H1 (cell line): ENCODE data around the gene F10. TPM values are rescaled to one million over a fixed set of nuclear protein-coding genes. Genes with fewer than 3 reads are reported as not detected.

ENCODE experiments used
- CTCF ChIA-PET: fragments of 300-600 bp; sonication (Branson Sonifier 250); formaldehyde crosslinking; loops from one replicate; lab custom pipeline; 2021; ENCODE audit not compliant: partially characterized antibody; lab: Charles Lee
- POLR2A ChIA-PET: fragments of 300-600 bp; sonication (Branson Sonifier 250); formaldehyde crosslinking; loops from one replicate; lab custom pipeline; 2021; ENCODE audit warnings: inconsistent platforms; ENCODE audit not compliant: partially characterized antibody; lab: Charles Lee
- DNase-seq, 2 experiments: peaks; one replicate each; pipeline versions ENCODE4 v3.0.0 to v3.0.0-alpha.2; 2010 to 2022; ENCODE audit warnings: low spot score in 2 of 2, low read depth in 1 of 2, mixed read lengths in 1 of 2
- FAIRE-seq: peaks from 2 replicates; lab custom pipeline; 2011; peaks lifted over from hg19 to GRCh38; lab: Jason Lieb, UNC
- H2AFZ ChIP-seq: 2 replicates; pipeline ENCODE4 v1.8.1; 2012; ENCODE audit warnings: low read length, inconsistent platforms
- H2AK5ac ChIP-seq: 2 replicates; pipeline ENCODE4 v1.6.1; 2013; ENCODE audit warnings: low read depth, low read length
- H2BK120ac ChIP-seq: replicated peaks from 2 replicates; pipeline ENCODE3; 2013; ENCODE audit warnings: low read depth, low read length, inconsistent platforms
- H2BK12ac ChIP-seq: 2 replicates; pipeline ENCODE4 v1.6.1; 2013; ENCODE audit warnings: low read depth, low read length
- H2BK15ac ChIP-seq: 2 replicates; pipeline ENCODE4 v1.6.1; 2013; ENCODE audit warnings: low read length
- H2BK20ac ChIP-seq: 2 replicates; pipeline ENCODE4 v1.6.1; 2013; ENCODE audit warnings: low read length
- H2BK5ac ChIP-seq: 2 replicates; pipeline ENCODE4 v1.6.1; 2013; ENCODE audit warnings: low read depth, low read length
- H3K14ac ChIP-seq: 2 replicates; pipeline ENCODE4 v1.6.1; 2013; ENCODE audit warnings: inconsistent platforms; ENCODE audit not compliant: insufficient read length
- H3K18ac ChIP-seq: 2 replicates; pipeline ENCODE4 v1.6.1; 2013; ENCODE audit warnings: low read length; ENCODE audit errors: extremely low read depth
- H3K23ac ChIP-seq: 2 replicates; pipeline ENCODE4 v1.6.1; 2013; ENCODE audit warnings: inconsistent platforms; ENCODE audit not compliant: insufficient read length
- H3K23me2 ChIP-seq: 2 replicates; pipeline ENCODE4 v1.6.1; 2013; ENCODE audit warnings: low read depth, low read length
- H3K27ac ChIP-seq: 2 replicates; pipeline ENCODE4 v1.6.1; 2011; ENCODE audit warnings: low read depth, low read length, inconsistent platforms
- H3K27me3 ChIP-seq, 4 experiments: replicated peaks in 1 of 4; 1 replicate in 1 of 4; 2 replicates in 3 of 4; pipeline versions ENCODE4 v1.6.1 to v1.8.1; 2011 to 2013; ENCODE audit warnings: low read length in 3 of 4, mild to moderate bottlenecking in 3 of 4, inconsistent platforms in 2 of 4, mixed read lengths in 2 of 4, moderate library complexity in 1 of 4; ENCODE audit not compliant: control insufficient read depth in 3 of 4, insufficient read depth in 3 of 4; ENCODE audit errors: extremely low read depth in 1 of 4
- H3K36me3 ChIP-seq, 4 experiments: 2 replicates each; pipeline versions ENCODE4 v1.6.1 to v1.8.1; 2011 to 2013; ENCODE audit warnings: mild to moderate bottlenecking in 4 of 4, low read length in 3 of 4, moderate library complexity in 2 of 4, control low read depth in 1 of 4, inconsistent platforms in 1 of 4; ENCODE audit not compliant: insufficient read depth in 4 of 4, control insufficient read depth in 2 of 4
- H3K4ac ChIP-seq: replicated peaks from 2 replicates; pipeline ENCODE3; 2013; ENCODE audit warnings: low read length, low read depth, mixed read lengths, inconsistent platforms; ENCODE audit not compliant: insufficient read length
- H3K4me1 ChIP-seq, 4 experiments: replicated peaks in 1 of 4; 1 replicate in 1 of 4; 2 replicates in 3 of 4; pipeline versions ENCODE4 v1.6.1 to v1.8.1; 2011 to 2013; ENCODE audit warnings: low read length in 3 of 4, inconsistent platforms in 2 of 4, mixed read lengths in 1 of 4; ENCODE audit not compliant: insufficient read depth in 4 of 4, control insufficient read depth in 3 of 4
- H3K4me2 ChIP-seq, 2 experiments: 2 replicates each; pipeline versions ENCODE4 v1.6.1 to v1.8.1; 2011 to 2013; ENCODE audit warnings: low read depth in 2 of 2, low read length in 2 of 2, control low read depth in 1 of 2, inconsistent platforms in 1 of 2, mild to moderate bottlenecking in 1 of 2; ENCODE audit not compliant: insufficient read depth in 1 of 2
- H3K4me3 ChIP-seq, 4 experiments: fragments of 200-600, 300-600 bp in 1 of 4; sonication (generic), shearing (Covaris generic), sonication (Bioruptor Twin) in 1 of 4; 2 replicates each; pipeline versions ENCODE4 v1.5.1 to v1.8.1; 2011 to 2016; ENCODE audit warnings: low read length in 4 of 4, low read depth in 3 of 4, control low read depth in 2 of 4, inconsistent platforms in 2 of 4, mild to moderate bottlenecking in 2 of 4, mixed read lengths in 1 of 4, moderate library complexity in 1 of 4; ENCODE audit not compliant: insufficient read depth in 2 of 4; ENCODE audit errors: extremely low read depth in 1 of 4
- H3K56ac ChIP-seq: replicated peaks from 2 replicates; pipeline ENCODE3; 2013; ENCODE audit warnings: low read depth, mild to moderate bottlenecking, mixed read lengths, low read length, inconsistent platforms; ENCODE audit not compliant: insufficient read length
- H3K79me1 ChIP-seq: 2 replicates; pipeline ENCODE4 v1.6.1; 2013; ENCODE audit warnings: low read depth, low read length, control low read depth
- H3K79me2 ChIP-seq, 2 experiments: 2 replicates each; pipeline versions ENCODE4 v1.6.1 to v1.8.1; 2012 to 2013; ENCODE audit warnings: low read length in 2 of 2, mild to moderate bottlenecking in 2 of 2, inconsistent platforms in 1 of 2; ENCODE audit not compliant: insufficient read depth in 2 of 2, control insufficient read depth in 1 of 2
- H3K9ac ChIP-seq, 4 experiments: replicated peaks in 1 of 4; 1 replicate in 1 of 4; 2 replicates in 3 of 4; pipeline versions ENCODE4 v1.6.1 to v1.8.1; 2011 to 2013; ENCODE audit warnings: low read depth in 3 of 4, low read length in 3 of 4, control low read depth in 2 of 4, mild to moderate bottlenecking in 2 of 4, moderate library complexity in 2 of 4, inconsistent platforms in 1 of 4; ENCODE audit errors: extremely low read depth in 1 of 4
- H3K9me3 ChIP-seq, 2 experiments: 2 replicates each; pipeline versions ENCODE4 v1.6.1 to v1.8.1; 2012 to 2013; ENCODE audit warnings: mild to moderate bottlenecking in 2 of 2, moderate library complexity in 2 of 2, control low read depth in 1 of 2, inconsistent platforms in 1 of 2, low read depth in 1 of 2, low read length in 1 of 2, mixed read lengths in 1 of 2; ENCODE audit not compliant: insufficient read depth in 2 of 2
- H4K20me1 ChIP-seq, 2 experiments: replicated peaks in 1 of 2; 2 replicates each; pipeline versions ENCODE3 to v1.8.1; 2011 to 2013; ENCODE audit warnings: inconsistent platforms in 2 of 2, low read length in 2 of 2, mild to moderate bottlenecking in 1 of 2; ENCODE audit not compliant: insufficient read depth in 2 of 2, control insufficient read depth in 1 of 2
- H4K5ac ChIP-seq: 2 replicates; pipeline ENCODE4 v1.6.1; 2013; ENCODE audit warnings: low read length, low read depth, mixed read lengths, inconsistent platforms; ENCODE audit not compliant: insufficient read length
- H4K8ac ChIP-seq: 2 replicates; pipeline ENCODE4 v1.8.0; 2013; ENCODE audit warnings: mild to moderate bottlenecking, moderate library complexity, low read length, inconsistent platforms; ENCODE audit not compliant: insufficient read depth; ENCODE audit errors: extremely low read depth
- H4K91ac ChIP-seq: replicated peaks from 2 replicates; pipeline ENCODE3; 2013; ENCODE audit warnings: low read length, mixed read lengths, inconsistent platforms; ENCODE audit not compliant: insufficient read length
- CREB1 ChIP-seq: IDR thresholded peaks from 2 replicates; pipeline ENCODE4 v1.6.1; 2012; ENCODE audit warnings: inconsistent platforms
- POLR2AphosphoS5 ChIP-seq: IDR thresholded peaks from 2 replicates; pipeline ENCODE4 v1.6.1; 2011; ENCODE audit warnings: low read depth, low read length
- POU5F1 ChIP-seq: IDR thresholded peaks from 2 replicates; pipeline ENCODE4 v1.6.1; 2011; ENCODE audit warnings: low read depth, mild to moderate bottlenecking, low read length, moderate library complexity
- SIN3A ChIP-seq, 2 experiments: IDR thresholded peaks in 1 of 2; conservative IDR thresholded peaks in 1 of 2; 2 replicates each; pipeline ENCODE4 v1.6.1; 2011 to 2012; ENCODE audit warnings: low read length in 2 of 2, improper control_type of control experiment in 1 of 2, low read depth in 1 of 2, mild to moderate bottlenecking in 1 of 2
- SIX5 ChIP-seq: IDR thresholded peaks from 2 replicates; pipeline ENCODE4 v1.6.1; 2011; ENCODE audit warnings: mild to moderate bottlenecking, low read depth, low read length
- WGBS, 2 experiments: shearing (Covaris generic) in 1 of 2; methylation state at CpG; one replicate each; pipeline versions ENCODE4 v1.1.6 to v1.1.7; 2013 to 2015; ENCODE audit warnings: low lambda C conversion rate in 2 of 2, mixed read lengths in 2 of 2, inconsistent platforms in 1 of 2, low coverage in 1 of 2, missing lambda C conversion rate in 1 of 2; ENCODE audit not compliant: insufficient replicate concordance in 2 of 2, insufficient coverage in 1 of 2, insufficient read length in 1 of 2; ENCODE audit errors: extremely low coverage in 1 of 2, missing lambda C conversion rate in 1 of 2; 5-methylcytosine and 5-hydroxymethylcytosine counted together
- polyA plus RNA-seq, 7 experiments: library from polyadenylated mRNA; depleted of rRNA in 3 of 7; stranded (reverse) in 5 of 7; unstranded in 2 of 7; fragments of >200 nt in 5 of 7; fragments of 200-250 nt in 2 of 7; gene quantifications; 1 replicate in 5 of 7; 2 replicates in 1 of 7; 4 replicates in 1 of 7; pipeline versions ENCODE4 v1.2.1 to v1.2.3, GENCODE V29; 2011 to 2013; ENCODE audit warnings: missing spikeins in 2 of 7, mixed read lengths in 2 of 7
- total RNA-seq: library from RNA; stranded (reverse); fragmentation: NEBNext Ultra II Directional; extraction: Animal tissue kit (Norgen Biotek cat#: 25700); gene quantifications from 2 replicates; pipeline ENCODE4 v1.2.1, GENCODE V29; 2021

The F10 gene
- total and polyA plus RNA-seq, 2 of the 8 experiments (the other 6 are each of a cell fraction or from before 2014, with no cell fraction given) = 2.0 to 4.2 TPM

DNA sequence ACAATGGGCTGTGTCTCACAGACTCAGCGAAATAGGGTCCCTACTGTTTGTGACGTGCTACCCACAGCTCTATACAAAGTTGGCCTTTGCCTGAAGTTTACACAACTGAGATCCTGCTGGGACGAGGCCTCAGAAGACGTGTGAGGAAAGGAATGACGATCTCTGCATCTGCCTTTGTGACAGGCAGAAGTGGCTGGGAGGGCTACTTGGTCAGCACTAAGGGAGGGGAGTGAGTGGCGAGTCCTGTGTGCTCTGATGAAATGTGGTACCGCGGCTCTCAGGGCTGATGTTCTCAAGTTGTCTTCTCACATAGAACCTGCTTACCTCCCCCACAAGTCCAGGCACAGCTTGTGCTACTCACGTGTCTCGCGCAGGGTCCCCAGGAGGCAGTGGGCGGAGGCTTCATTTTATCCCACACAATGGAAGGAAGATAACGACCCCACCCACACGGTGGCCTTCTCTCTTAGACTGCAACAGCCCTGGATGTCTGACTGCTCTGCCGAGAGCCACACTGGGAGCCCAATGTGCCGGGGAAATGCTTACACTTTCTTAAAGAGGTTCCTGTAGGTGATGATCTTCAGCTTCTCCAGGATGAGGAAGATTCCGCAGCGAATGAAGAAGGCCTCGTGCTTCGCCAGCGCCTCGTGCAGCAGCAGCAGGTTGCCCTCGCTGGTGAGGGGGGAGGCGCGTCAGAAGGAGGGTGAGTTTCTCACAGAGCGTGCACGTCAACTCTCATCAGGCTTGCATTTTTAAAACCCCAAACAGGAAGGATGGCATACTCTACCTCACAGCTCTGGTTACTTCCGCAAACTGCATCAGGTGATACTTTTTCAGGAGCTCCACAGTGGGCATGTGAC lies 57.0 kb downstream of the F10 start:
- Histone ChIP-seq H3K4me2 (peak overlapping the region in 1 of 2 experiments; percentile 9; a peak in 2 of 4 replicates), H4K8ac (no peak overlapping the region; the same call in 1 of the 2 replicates), H2AK5ac (no peak overlapping the region), H2BK120ac (no peak overlapping the region), H3K27ac (0 out of 2 replicates have a peak overlapping the region, but pooled peaks have one; percentile 12), H3K23me2 (no peaks in the 10 kb centered on the region), H2BK12ac (no peak overlapping the region), H3K14ac (no peak overlapping the region), H2BK20ac (no peak overlapping the region), H3K79me1 (no peaks in the 10 kb centered on the region), H4K20me1 (peaks cover 6 to 18% of the 10 kb centered on the region in 2 experiments), H3K4ac (no peak overlapping the region), H3K9me3 (no peaks in the 10 kb centered on the region), H3K4me1 (peaks cover 0 to 10% (median 2%) of the 10 kb centered on the region in 4 experiments; a peak in 5 of 7 replicates), H3K18ac (no peak overlapping the region), H3K79me2 (no peaks in the 10 kb centered on the region), H3K56ac (no peak overlapping the region), H2AFZ (no peak overlapping the region), H3K9ac (no peak overlapping the region), H3K4me3 (no peak overlapping the region; a peak in 1 of 8 replicates), H2BK15ac (no peak overlapping the region), H4K91ac (no peak overlapping the region), H3K36me3 (peaks cover 23 to 76% (median 62%) of the 10 kb centered on the region in 4 experiments), H3K23ac (no peak overlapping the region), H4K5ac (no peak overlapping the region), H2BK5ac (no peak overlapping the region), H3K27me3 (no peaks in the 10 kb centered on the region)
- DNase-seq = no peak
- FAIRE-seq = no peak
- ChIA-PET CTCF (interaction anchor here (0.7 to 1.2 kb wide), 2 partner anchors 23 to 147 kb away, joined by 3 to 5 read pairs; no protein-coding TSS in a partner anchor), POLR2A (interaction anchor here (0.6 to 1.5 kb wide), 5 partner anchors 11 to 92 kb away, joined by 3 to 6 read pairs (median 4); no protein-coding TSS in a partner anchor)
- 82% methylated on average over 28 of the region's 28 CpGs; no CpG with 5 or more reads in 1 of the 2 experiments for WGBS, 2 experiments
- TF ChIP-seq SIN3A (conservative IDR thresholded peaks at IDR 0.05 in 1 of 2, IDR thresholded peaks at IDR 0.05 in 1 of 2; ENCODE audit: low read depth in 1 of 2, low read length in 2 of 2) (0 out of 4 replicates have a peak, but pooled peaks of 1 of the 2 experiments have one; percentile 27), POU5F1 (no peak), SIX5 (no peak), CREB1 (peak; percentile 61), POLR2AphosphoS5 (peak; percentile 47; the same call in 1 of the 2 replicates)
